Measurements from ENCODE around the gene KIF26A. TPM values are rescaled to one million over a fixed set of nuclear protein-coding genes. Genes with fewer than 3 reads are reported as not detected.
"Not testable (repeated sequence)": the region's sequence is repeated elsewhere in the genome, so short reads cannot be mapped to it uniquely, and the experiment has no call there.

Gene KIF26A
- total and polyA plus RNA-seq, 2 experiments from 2014 or later: 5.6 to 103 TPM

- no peak overlapping the region for H3K27ac Mint-ChIP-seq
- H3F3A ChIP-seq (replicated peaks; ENCODE audit: low read depth): no peaks in the 10 kb centered on the region
- H3K27ac ChIP-seq (ENCODE audit: low read depth): no peak overlapping the region
- H2AFZ ChIP-seq: no peak overlapping the region
- no peaks in the 10 kb centered on the region for H3K27me3 ChIP-seq (ENCODE audit: insufficient read depth)
- no peaks in the 10 kb centered on the region for H3K9me3 Mint-ChIP-seq
- H3K4me3 Mint-ChIP-seq: no peak overlapping the region
- H3K4me1 Mint-ChIP-seq: no peaks in the 10 kb centered on the region
- no peaks in the 10 kb centered on the region for H3K4me1 ChIP-seq (ENCODE audit: insufficient read depth)
- ATAC-seq: no peak
- H3K9me2 ChIP-seq (ENCODE audit: insufficient read depth): no peaks in the 10 kb centered on the region
- no peak for DNase-seq (ENCODE audit: low spot score)
- H4K20me1 ChIP-seq (replicated peaks; ENCODE audit: insufficient read depth): no peaks in the 10 kb centered on the region
- H3K4me2 ChIP-seq: no peak overlapping the region
- peaks cover 3% of the 10 kb centered on the region for H3K27me3 Mint-ChIP-seq (ENCODE audit: insufficient read depth, low read depth, poor library complexity)
- H3K36me3 Mint-ChIP-seq (ENCODE audit: low read depth): no peaks in the 10 kb centered on the region
- H3K79me2 ChIP-seq (replicated peaks; ENCODE audit: insufficient read depth): no peaks in the 10 kb centered on the region
- TF ChIP-seq EZH2phosphoT487 (IDR thresholded peaks at IDR 0.05; ENCODE audit: unreplicated experiment) (no peak), REST (IDR thresholded peaks at IDR 0.05; ENCODE audit: unreplicated experiment) (no peak), POLR2AphosphoS5 (IDR thresholded peaks at IDR 0.05; ENCODE audit: low read depth) (no peak), JUNB (IDR thresholded peaks at IDR 0.05; ENCODE audit: unreplicated experiment) (no peak), ZNF331 (CRISPR knock-in tag; IDR thresholded peaks at IDR 0.05; ENCODE audit: low read depth) (no peak), CREB1 (CRISPR knock-in tag; IDR thresholded peaks at IDR 0.05; ENCODE audit: low read depth) (no peak)
- TF ChIP-seq, protein P1, sequence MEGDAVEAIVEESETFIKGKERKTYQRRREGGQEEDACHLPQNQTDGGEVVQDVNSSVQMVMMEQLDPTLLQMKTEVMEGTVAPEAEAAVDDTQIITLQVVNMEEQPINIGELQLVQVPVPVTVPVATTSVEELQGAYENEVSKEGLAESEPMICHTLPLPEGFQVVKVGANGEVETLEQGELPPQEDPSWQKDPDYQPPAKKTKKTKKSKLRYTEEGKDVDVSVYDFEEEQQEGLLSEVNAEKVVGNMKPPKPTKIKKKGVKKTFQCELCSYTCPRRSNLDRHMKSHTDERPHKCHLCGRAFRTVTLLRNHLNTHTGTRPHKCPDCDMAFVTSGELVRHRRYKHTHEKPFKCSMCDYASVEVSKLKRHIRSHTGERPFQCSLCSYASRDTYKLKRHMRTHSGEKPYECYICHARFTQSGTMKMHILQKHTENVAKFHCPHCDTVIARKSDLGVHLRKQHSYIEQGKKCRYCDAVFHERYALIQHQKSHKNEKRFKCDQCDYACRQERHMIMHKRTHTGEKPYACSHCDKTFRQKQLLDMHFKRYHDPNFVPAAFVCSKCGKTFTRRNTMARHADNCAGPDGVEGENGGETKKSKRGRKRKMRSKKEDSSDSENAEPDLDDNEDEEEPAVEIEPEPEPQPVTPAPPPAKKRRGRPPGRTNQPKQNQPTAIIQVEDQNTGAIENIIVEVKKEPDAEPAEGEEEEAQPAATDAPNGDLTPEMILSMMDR (conservative IDR thresholded peaks at IDR 0.05; ENCODE audit: low read depth in 2 of 2): no peak
- no peaks in the 10 kb centered on the region for H3K36me3 ChIP-seq (ENCODE audit: insufficient read depth)
- no peak overlapping the region for H3K4me3 ChIP-seq
Observed at GRCh38 chr14:104207142-104208014, 69.0 kb downstream of the KIF26A start.

DNA sequence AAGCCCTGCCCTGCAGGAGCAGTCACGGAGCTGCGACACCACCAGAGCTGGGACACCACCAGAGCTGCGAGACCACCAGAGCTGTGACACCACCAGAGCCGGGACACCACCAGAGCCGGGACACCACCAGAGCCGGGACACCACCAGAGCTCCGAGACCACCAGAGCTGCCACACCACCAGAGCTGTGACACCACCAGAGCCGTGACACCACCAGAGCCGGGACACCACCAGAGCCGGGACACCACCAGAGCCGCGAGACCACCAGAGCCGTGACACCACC lies 69.6 kb downstream of the KIF26A start:
- not testable (repeated sequence) for H3K79me2 ChIP-seq (replicated peaks; ENCODE audit: insufficient read depth); H3K36me3 Mint-ChIP-seq (ENCODE audit: low read depth); DNase-seq (ENCODE audit: low spot score); H3K27ac Mint-ChIP-seq; H3K4me1 Mint-ChIP-seq; H3F3A ChIP-seq (replicated peaks; ENCODE audit: low read depth); H3K27me3 Mint-ChIP-seq (ENCODE audit: insufficient read depth, low read depth, poor library complexity); H3K4me1 ChIP-seq (ENCODE audit: insufficient read depth); H3K4me3 Mint-ChIP-seq; ATAC-seq; H3K36me3 ChIP-seq (ENCODE audit: insufficient read depth); H2AFZ ChIP-seq; H3K27ac ChIP-seq (ENCODE audit: low read depth); H4K20me1 ChIP-seq (replicated peaks; ENCODE audit: insufficient read depth); H3K4me3 ChIP-seq; H3K9me2 ChIP-seq (ENCODE audit: insufficient read depth); H3K27me3 ChIP-seq (ENCODE audit: insufficient read depth); H3K9me3 Mint-ChIP-seq; H3K4me2 ChIP-seq

GRCh38 chr14:104208331-104208730 lies 69.9 kb downstream of the KIF26A start:
- not testable (repeated sequence) for H2AFZ ChIP-seq; H3K27ac ChIP-seq (ENCODE audit: low read depth); H3K36me3 ChIP-seq (ENCODE audit: insufficient read depth); H3K4me3 ChIP-seq; H3K4me1 Mint-ChIP-seq; H3K36me3 Mint-ChIP-seq (ENCODE audit: low read depth); ATAC-seq; H3F3A ChIP-seq (replicated peaks; ENCODE audit: low read depth); H3K9me3 Mint-ChIP-seq; H4K20me1 ChIP-seq (replicated peaks; ENCODE audit: insufficient read depth); H3K27me3 ChIP-seq (ENCODE audit: insufficient read depth); H3K27ac Mint-ChIP-seq; H3K27me3 Mint-ChIP-seq (ENCODE audit: insufficient read depth, low read depth, poor library complexity); DNase-seq (ENCODE audit: low spot score); H3K4me2 ChIP-seq; H3K79me2 ChIP-seq (replicated peaks; ENCODE audit: insufficient read depth); H3K9me2 ChIP-seq (ENCODE audit: insufficient read depth); H3K4me3 Mint-ChIP-seq; H3K4me1 ChIP-seq (ENCODE audit: insufficient read depth)

- H3K27ac Mint-ChIP-seq; H3K36me3 Mint-ChIP-seq (ENCODE audit: low read depth); H3K9me3 Mint-ChIP-seq; H3F3A ChIP-seq (replicated peaks; ENCODE audit: low read depth); H3K79me2 ChIP-seq (replicated peaks; ENCODE audit: insufficient read depth); ATAC-seq; H3K27ac ChIP-seq (ENCODE audit: low read depth); H2AFZ ChIP-seq; H3K9me2 ChIP-seq (ENCODE audit: insufficient read depth); H3K4me3 Mint-ChIP-seq; H4K20me1 ChIP-seq (replicated peaks; ENCODE audit: insufficient read depth); H3K4me3 ChIP-seq; H3K27me3 ChIP-seq (ENCODE audit: insufficient read depth); H3K4me1 Mint-ChIP-seq; H3K27me3 Mint-ChIP-seq (ENCODE audit: insufficient read depth, low read depth, poor library complexity); H3K4me1 ChIP-seq (ENCODE audit: insufficient read depth); H3K36me3 ChIP-seq (ENCODE audit: insufficient read depth); DNase-seq (ENCODE audit: low spot score); H3K4me2 ChIP-seq: not testable (repeated sequence)
Observed at GRCh38 chr14:104209071-104209470, 70.7 kb downstream of the KIF26A start.
